Activated CD4-positive, alpha-beta memory T cell treated with anti-CD3 and anti-CD28 coated beads for 36 hours (primary cell): Measurements from ENCODE around the gene E2F8. TPM values are rescaled to one million over a fixed set of nuclear protein-coding genes. Genes with fewer than 3 reads are reported as not detected.

Source experiments
- CTCF ChIA-PET: fragments of 350-600 bp; sonication (Branson Sonifier 250); formaldehyde crosslinking; loops from one replicate; lab custom pipeline; 2021; ENCODE audit warnings: antibody characterized with exemption, inconsistent platforms; lab: Charles Lee
- POLR2A ChIA-PET: fragments of 350-600 bp; sonication (Branson Sonifier 250); formaldehyde crosslinking; loops from one replicate; lab custom pipeline; 2021; ENCODE audit warnings: antibody characterized with exemption; lab: Charles Lee
- DNase-seq: peaks from one replicate; pipeline ENCODE4 v3.0.0-alpha.2; 2020
- H3K27ac Mint-ChIP-seq: one replicate; pipeline ENCODE4 v1.8.0; 2021; ENCODE audit warnings: mixed read lengths
- H3K27me3 Mint-ChIP-seq: one replicate; pipeline ENCODE4 v1.8.0; 2021; ENCODE audit warnings: mixed read lengths
- H3K36me3 Mint-ChIP-seq: one replicate; pipeline ENCODE4 v1.8.0; 2021; ENCODE audit warnings: mixed read lengths
- H3K4me1 Mint-ChIP-seq: one replicate; pipeline ENCODE4 v1.8.0; 2021; ENCODE audit warnings: low read depth, mixed read lengths
- H3K4me3 Mint-ChIP-seq: one replicate; pipeline ENCODE4 v1.8.0; 2021; ENCODE audit warnings: mild to moderate bottlenecking, mixed read lengths
- H3K9me3 Mint-ChIP-seq: one replicate; pipeline ENCODE4 v1.8.0; 2021; ENCODE audit warnings: mixed read lengths
- intact Hi-C: fragments of 100-400 bp; cut with micrococcal nuclease; formaldehyde crosslinking; loops from one replicate; pipeline ENCODE4 v1.15.1; 2023
- total RNA-seq, 2 experiments: library from RNA; stranded (reverse); gene quantifications; one replicate each; pipeline ENCODE4 v1.2.3, GENCODE V29; 2021

E2F8 gene
- total RNA-seq, 2 experiments from 2014 or later, result 16.0 to 16.5 TPM

GRCh38 chr11:19234231-19234817 lies 6.4 kb downstream of the E2F8 start:
- Mint-ChIP-seq H3K9me3 (no peaks in the 10 kb centered on the region), H3K27me3 (peaks cover 2% of the 10 kb centered on the region), H3K36me3 (peaks cover 54% of the 10 kb centered on the region), H3K4me3 (no peak overlapping the region), H3K27ac (no peak overlapping the region), H3K4me1 (peaks cover 9% of the 10 kb centered on the region)
- ChIA-PET CTCF (no interaction called here), POLR2A (no interaction called here)
- no peak for DNase-seq
- intact Hi-C loops, result no loop called here

- no peak overlapping the region for H3K27ac Mint-ChIP-seq
- intact Hi-C loops, result no loop called here
- no peak for DNase-seq
- H3K27me3 Mint-ChIP-seq, result no peaks in the 10 kb centered on the region
- no peak overlapping the region for H3K4me3 Mint-ChIP-seq
- H3K9me3 Mint-ChIP-seq, result no peaks in the 10 kb centered on the region
- ChIA-PET CTCF (no interaction called here), POLR2A (no interaction called here)
- peaks cover 44% of the 10 kb centered on the region for H3K36me3 Mint-ChIP-seq
- peaks cover 5% of the 10 kb centered on the region for H3K4me1 Mint-ChIP-seq
Measured at GRCh38 chr11:19232910-19233503, 7.7 kb downstream of the E2F8 start.

- ChIA-PET CTCF (interaction anchor here (1.1 kb wide), 1 partner anchor 30 kb away, joined by 3 read pairs; no protein-coding TSS in a partner anchor), POLR2A (no interaction called here)
- Mint-ChIP-seq H3K4me1 (peaks cover 5% of the 10 kb centered on the region), H3K27ac (no peak overlapping the region), H3K27me3 (no peaks in the 10 kb centered on the region), H3K36me3 (peaks cover 28% of the 10 kb centered on the region), H3K4me3 (no peak overlapping the region), H3K9me3 (no peaks in the 10 kb centered on the region)
- no peak for DNase-seq
- intact Hi-C loops, result no loop called here
Measured at GRCh38 chr11:19229671-19230070, 11.1 kb downstream of the E2F8 start.

- POLR2A ChIA-PET, result no interaction called here
- Mint-ChIP-seq H3K9me3 (no peaks in the 10 kb centered on the region), H3K4me1 (peaks cover 5% of the 10 kb centered on the region), H3K36me3 (peaks cover 25% of the 10 kb centered on the region), H3K27ac (no peak overlapping the region), H3K27me3 (no peaks in the 10 kb centered on the region), H3K4me3 (no peak overlapping the region)
- no peak for DNase-seq
- CTCF ChIA-PET, result interaction anchor here (1.1 kb wide), 1 partner anchor 31 kb away, joined by 3 read pairs; no protein-coding TSS in a partner anchor
- intact Hi-C loops, result no loop called here
Measured at GRCh38 chr11:19228968-19229367, 11.8 kb downstream of the E2F8 start.

- Mint-ChIP-seq H3K9me3 (no peaks in the 10 kb centered on the region), H3K27me3 (no peaks in the 10 kb centered on the region), H3K4me1 (no peaks in the 10 kb centered on the region), H3K27ac (no peak overlapping the region), H3K36me3 (peaks cover 18% of the 10 kb centered on the region), H3K4me3 (no peak overlapping the region)
- POLR2A ChIA-PET, result no interaction called here
- DNase-seq, result no peak
- CTCF ChIA-PET, result no interaction called here
- intact Hi-C loops, result no loop called here
Measured at GRCh38 chr11:19226378-19227195, 14.2 kb downstream of the E2F8 start.

GRCh38 chr11:19225581-19225980 lies 15.2 kb downstream of the E2F8 start:
- H3K4me3 Mint-ChIP-seq, result no peak overlapping the region
- DNase-seq, result no peak
- no peak overlapping the region for H3K27ac Mint-ChIP-seq
- ChIA-PET POLR2A (no interaction called here), CTCF (no interaction called here)
- H3K36me3 Mint-ChIP-seq, result peaks cover 18% of the 10 kb centered on the region
- H3K4me1 Mint-ChIP-seq, result no peaks in the 10 kb centered on the region
- intact Hi-C loops, result no loop called here
- H3K27me3 Mint-ChIP-seq, result no peaks in the 10 kb centered on the region
- H3K9me3 Mint-ChIP-seq, result no peaks in the 10 kb centered on the region

GRCh38 chr11:19225123-19225522 lies 15.6 kb downstream of the E2F8 start:
- ChIA-PET POLR2A (no interaction called here), CTCF (no interaction called here)
- H3K27ac Mint-ChIP-seq, result no peak overlapping the region
- H3K27me3 Mint-ChIP-seq, result no peaks in the 10 kb centered on the region
- no peak for DNase-seq
- no peaks in the 10 kb centered on the region for H3K4me1 Mint-ChIP-seq
- no peak overlapping the region for H3K4me3 Mint-ChIP-seq
- H3K9me3 Mint-ChIP-seq, result no peaks in the 10 kb centered on the region
- intact Hi-C loops, result no loop called here
- peaks cover 16% of the 10 kb centered on the region for H3K36me3 Mint-ChIP-seq

- H3K4me1 Mint-ChIP-seq, result no peaks in the 10 kb centered on the region
- H3K36me3 Mint-ChIP-seq, result peaks cover 13% of the 10 kb centered on the region
- intact Hi-C loops, result no loop called here
- no peak overlapping the region for H3K4me3 Mint-ChIP-seq
- POLR2A ChIA-PET, result no interaction called here
- no peaks in the 10 kb centered on the region for H3K9me3 Mint-ChIP-seq
- no peak for DNase-seq
- no peak overlapping the region for H3K27ac Mint-ChIP-seq
- CTCF ChIA-PET, result no interaction called here
- H3K27me3 Mint-ChIP-seq, result no peaks in the 10 kb centered on the region
Measured at GRCh38 chr11:19220903-19221724, 19.6 kb downstream of the E2F8 start.

GRCh38 chr11:19218786-19219460 lies 21.8 kb downstream of the E2F8 start:
- no peak for DNase-seq
- Mint-ChIP-seq H3K36me3 (no peaks in the 10 kb centered on the region), H3K27me3 (peaks cover 2% of the 10 kb centered on the region), H3K4me3 (no peak overlapping the region), H3K4me1 (no peaks in the 10 kb centered on the region), H3K9me3 (no peaks in the 10 kb centered on the region), H3K27ac (no peak overlapping the region)
- ChIA-PET POLR2A (no interaction called here), CTCF (no interaction called here)
- intact Hi-C loops, result no loop called here

- Mint-ChIP-seq H3K27me3 (peaks cover 5% of the 10 kb centered on the region), H3K4me3 (no peak overlapping the region), H3K4me1 (no peaks in the 10 kb centered on the region), H3K9me3 (no peaks in the 10 kb centered on the region), H3K36me3 (no peaks in the 10 kb centered on the region), H3K27ac (no peak overlapping the region)
- POLR2A ChIA-PET, result no interaction called here
- CTCF ChIA-PET, result no interaction called here
- DNase-seq, result no peak
- intact Hi-C loops, result no loop called here
Measured at GRCh38 chr11:19218216-19218615, 22.5 kb downstream of the E2F8 start.

- no peaks in the 10 kb centered on the region for H3K4me1 Mint-ChIP-seq
- H3K27ac Mint-ChIP-seq, result no peak overlapping the region
- intact Hi-C loops, result no loop called here
- no peaks in the 10 kb centered on the region for H3K36me3 Mint-ChIP-seq
- H3K27me3 Mint-ChIP-seq, result peaks cover 13% of the 10 kb centered on the region
- ChIA-PET POLR2A (no interaction called here), CTCF (no interaction called here)
- no peak for DNase-seq
- H3K9me3 Mint-ChIP-seq, result no peaks in the 10 kb centered on the region
- no peak overlapping the region for H3K4me3 Mint-ChIP-seq
Measured at GRCh38 chr11:19216709-19217374, 23.9 kb downstream of the E2F8 start.
